HL-60 (cell line): ENCODE measurements around the gene HOXD1.

Source experiments
- DNase-seq, 2 experiments: peaks; one replicate each; pipeline ENCODE4 v3.0.0-alpha.2; 2010 to 2020; ENCODE audit warnings: low read depth in 1 of 2, low spot score in 1 of 2
- H3K27ac ChIP-seq: fragments of 250-450 bp; sonication (Bioruptor Pico); replicated peaks from 2 replicates; pipeline ENCODE4 v1.5.1; 2020; ENCODE audit warnings: mild to moderate bottlenecking, moderate library complexity
- H3K27me3 ChIP-seq: fragments of 250-450 bp; sonication (Bioruptor Pico); 2 replicates; pipeline ENCODE4 v1.5.1; 2021; ENCODE audit warnings: mild to moderate bottlenecking, moderate library complexity; ENCODE audit not compliant: insufficient read depth, poor library complexity, severe bottlenecking
- H3K4me3 ChIP-seq: replicated peaks from 2 replicates; pipeline ENCODE4 v1.5.1; 2011; ENCODE audit warnings: mild to moderate bottlenecking, control low read depth, low read length; ENCODE audit not compliant: insufficient read depth
- GABPA ChIP-seq: IDR thresholded peaks from 2 replicates; pipeline ENCODE4 v1.6.1; 2012; ENCODE audit warnings: low read depth
- POLR2AphosphoS5 ChIP-seq: IDR thresholded peaks from 2 replicates; pipeline ENCODE4 v1.6.1; 2012; ENCODE audit warnings: low read depth
- REST ChIP-seq: IDR thresholded peaks from 2 replicates; pipeline ENCODE4 v1.6.1; 2012; ENCODE audit warnings: low read depth; ENCODE audit not compliant: insufficient replicate concordance
- SPI1 ChIP-seq: IDR thresholded peaks from 2 replicates; pipeline ENCODE4 v1.6.1; 2012; ENCODE audit warnings: low read depth, mild to moderate bottlenecking, borderline replicate concordance
- TF ChIP-seq, protein P1 (sequence below): IDR thresholded peaks from one replicate; pipeline ENCODE4 v1.5.1; 2011; ENCODE audit warnings: low read length, control low read depth, inconsistent platforms; ENCODE audit not compliant: insufficient read depth

HOXD1 gene

DNA sequence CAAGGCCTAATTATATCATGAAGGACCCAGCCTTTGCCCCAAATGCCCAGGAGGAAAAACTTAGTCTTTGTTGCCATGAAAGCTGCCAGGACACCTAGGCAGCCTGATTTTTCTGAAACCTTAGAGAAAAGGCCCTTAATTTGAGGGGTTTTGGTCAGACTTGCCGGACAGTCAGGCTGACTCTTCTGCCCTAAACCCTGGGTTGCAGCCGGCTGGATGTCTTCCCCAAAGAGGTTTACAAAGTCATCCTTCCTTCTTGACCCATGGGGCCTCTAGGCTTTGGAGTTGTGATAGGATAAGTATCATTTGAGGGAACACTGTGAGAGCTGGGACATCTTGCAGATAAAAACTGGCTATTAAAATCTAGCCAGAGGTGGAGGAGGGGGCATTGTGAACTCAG, 2.4 kb upstream of the HOXD1 start:
- Histone ChIP-seq H3K4me3 (no peak overlapping the region), H3K27me3 (peaks cover 45% of the 10 kb centered on the region), H3K27ac (no peak overlapping the region)
- DNase-seq, result no peak
- no peak for TF ChIP-seq GABPA
- TF ChIP-seq REST, result no peak
- TF ChIP-seq SPI1, result no peak
- TF ChIP-seq, protein P1, sequence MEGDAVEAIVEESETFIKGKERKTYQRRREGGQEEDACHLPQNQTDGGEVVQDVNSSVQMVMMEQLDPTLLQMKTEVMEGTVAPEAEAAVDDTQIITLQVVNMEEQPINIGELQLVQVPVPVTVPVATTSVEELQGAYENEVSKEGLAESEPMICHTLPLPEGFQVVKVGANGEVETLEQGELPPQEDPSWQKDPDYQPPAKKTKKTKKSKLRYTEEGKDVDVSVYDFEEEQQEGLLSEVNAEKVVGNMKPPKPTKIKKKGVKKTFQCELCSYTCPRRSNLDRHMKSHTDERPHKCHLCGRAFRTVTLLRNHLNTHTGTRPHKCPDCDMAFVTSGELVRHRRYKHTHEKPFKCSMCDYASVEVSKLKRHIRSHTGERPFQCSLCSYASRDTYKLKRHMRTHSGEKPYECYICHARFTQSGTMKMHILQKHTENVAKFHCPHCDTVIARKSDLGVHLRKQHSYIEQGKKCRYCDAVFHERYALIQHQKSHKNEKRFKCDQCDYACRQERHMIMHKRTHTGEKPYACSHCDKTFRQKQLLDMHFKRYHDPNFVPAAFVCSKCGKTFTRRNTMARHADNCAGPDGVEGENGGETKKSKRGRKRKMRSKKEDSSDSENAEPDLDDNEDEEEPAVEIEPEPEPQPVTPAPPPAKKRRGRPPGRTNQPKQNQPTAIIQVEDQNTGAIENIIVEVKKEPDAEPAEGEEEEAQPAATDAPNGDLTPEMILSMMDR, result no peak
- no peak for TF ChIP-seq POLR2AphosphoS5

GRCh38 chr2:176187200-176187898, 1.1 kb upstream of the HOXD1 start:
- DNase-seq, result no peak
- no peak overlapping the region for H3K27ac ChIP-seq
- no peak overlapping the region for H3K4me3 ChIP-seq
- H3K27me3 ChIP-seq, result peaks cover 58% of the 10 kb centered on the region
- no peak for TF ChIP-seq REST
- TF ChIP-seq, protein P1, result no peak
- TF ChIP-seq POLR2AphosphoS5, result no peak
- TF ChIP-seq GABPA, result no peak
- TF ChIP-seq SPI1, result no peak

- H3K27ac ChIP-seq, result no peak overlapping the region
- TF ChIP-seq REST (no peak), POLR2AphosphoS5 (no peak), GABPA (no peak), SPI1 (no peak)
- TF ChIP-seq, protein P1, result no peak
These were observed 559 bp downstream of the HOXD1 start for GRCh38 chr2:176188774-176189680.

More at GRCh38 chr2:176188774-176189680, 559 bp downstream of the HOXD1 start:
- no peak for DNase-seq
- Histone ChIP-seq H3K4me3 (no peak overlapping the region), H3K27me3 (peaks cover 62% of the 10 kb centered on the region)
